T-helper 2 cell treated with Interferon-gamma antibody and Interleukin-4, amounts not matched to agents 100 ng/mL and 5 ng/mL, for 36 hours (primary cell): ENCODE data around the gene PITPNB. TPM values are rescaled to one million over a fixed set of nuclear protein-coding genes. Genes with fewer than 3 reads are reported as not detected.

Source experiments
- intact Hi-C: fragments of 100-400 bp; cut with micrococcal nuclease; formaldehyde crosslinking; loops from one replicate; pipeline ENCODE4 v1.15.1; 2023
- total RNA-seq: library from RNA; stranded (reverse); gene quantifications from 2 replicates; pipeline ENCODE4 v1.2.3, GENCODE V29; 2022

The PITPNB gene
- total RNA-seq, 1 donor from 2014 or later, result 103 TPM

GRCh38 chr22:27919942-27920755 is 1.1 kb upstream of the PITPNB start:
- intact Hi-C loops, result loop anchor here (1.0 to 5.0 kb wide), 3 partner anchors 16 to 1248 kb away; partner anchors contain the start of gene HSCB

- intact Hi-C loops, result loop anchor here (1.0 to 5.0 kb wide), 3 partner anchors 14 to 1246 kb away; partner anchors contain the start of gene HSCB
Measured at GRCh38 chr22:27918341-27919221, 475 bp downstream of the PITPNB start.

- intact Hi-C loops, result loop anchor here (5.0 kb wide), 1 partner anchor 1244 kb away; no protein-coding TSS in a partner anchor
Measured at GRCh38 chr22:27915986-27916385, 3.1 kb downstream of the PITPNB start.

- intact Hi-C loops, result no loop called here
Measured at GRCh38 chr22:27913162-27913741, 5.8 kb downstream of the PITPNB start.

GRCh38 chr22:27912101-27912500 is 7.0 kb downstream of the PITPNB start:
- intact Hi-C loops, result no loop called here

GRCh38 chr22:27911330-27911729 is 7.7 kb downstream of the PITPNB start:
- intact Hi-C loops, result no loop called here

GRCh38 chr22:27906241-27906640 is 12.8 kb downstream of the PITPNB start:
- intact Hi-C loops, result no loop called here

GRCh38 chr22:27905653-27906052 is 13.4 kb downstream of the PITPNB start:
- intact Hi-C loops, result no loop called here

- intact Hi-C loops, result loop anchor here (1.0 kb wide), 1 partner anchor 15 kb away; the partner anchor contains the start of gene PITPNB
Measured at GRCh38 chr22:27903805-27904473, 15.1 kb downstream of the PITPNB start.

- intact Hi-C loops, result no loop called here
Measured at GRCh38 chr22:27900153-27900552, 18.9 kb downstream of the PITPNB start.

- intact Hi-C loops, result no loop called here
Measured at GRCh38 chr22:27896245-27896644, 22.8 kb downstream of the PITPNB start.

- intact Hi-C loops, result no loop called here
Measured at GRCh38 chr22:27895600-27895999, 23.5 kb downstream of the PITPNB start.

- intact Hi-C loops, result no loop called here
Measured at GRCh38 chr22:27892811-27893210, 26.2 kb downstream of the PITPNB start.

- intact Hi-C loops, result no loop called here
Measured at GRCh38 chr22:27892064-27892463, 27.0 kb downstream of the PITPNB start.

GRCh38 chr22:27888310-27888709 is 30.7 kb downstream of the PITPNB start:
- intact Hi-C loops, result loop anchor here (10.0 kb wide), 1 partner anchor 46 kb away; no protein-coding TSS in a partner anchor

- intact Hi-C loops, result loop anchor here (1.0 to 10.0 kb wide), 2 partner anchors 48 to 123 kb away; no protein-coding TSS in a partner anchor
Measured at GRCh38 chr22:27886843-27887151, 32.3 kb downstream of the PITPNB start.

- intact Hi-C loops, result loop anchor here (1.0 to 10.0 kb wide), 2 partner anchors 49 to 123 kb away; no protein-coding TSS in a partner anchor
Measured at GRCh38 chr22:27885977-27886842, 32.8 kb downstream of the PITPNB start.

- intact Hi-C loops, result loop anchor here (10.0 kb wide), 1 partner anchor 51 kb away; no protein-coding TSS in a partner anchor
Measured at GRCh38 chr22:27883656-27884350, 35.3 kb downstream of the PITPNB start.
